ENCODE results near the gene ZFP82.
A peak's percentile ranks its signal among the peaks of the same experiment; 100 is the strongest.

ZFP82 gene

DNA sequence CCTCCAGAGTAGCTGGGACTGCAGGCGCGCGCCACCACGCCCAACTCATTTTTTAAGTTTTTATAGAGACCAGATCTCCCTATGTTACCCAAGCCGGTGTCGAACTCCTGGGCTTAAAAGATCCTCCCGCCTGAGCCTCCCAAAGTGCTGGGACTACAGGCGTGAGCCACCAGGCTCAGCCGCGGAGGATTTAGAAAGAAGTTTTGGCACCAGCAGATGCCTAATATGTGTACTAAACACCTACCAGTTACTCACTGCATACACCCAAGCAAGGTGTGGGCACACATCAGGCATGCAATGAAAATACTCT, 39.0 kb downstream of the ZFP82 start:
- Histone ChIP-seq H4K20me1 (no peaks in the 10 kb centered on the region), H3K9ac (peak overlapping the region; percentile 84 to 98 (median 93)), H3K4me1 (peaks cover 10 to 22% (median 17%) of the 10 kb centered on the region in 10 experiments), H3K27me3 (no peaks in the 10 kb centered on the region), H3K36me3 (peaks cover 0 to 9% (median 6%) of the 10 kb centered on the region in 11 experiments; a peak in 12 of 22 replicates), H3K27ac (peak overlapping the region; percentile 83 to 97 (median 92); a peak in 19 of 22 replicates), H3K4me2 (peak overlapping the region; percentile 75 to 98 (median 88)), H3K4me3 (peak overlapping the region; percentile 69 to 86 (median 78)), H3K9me3 (replicated peaks in 1 of 11) (peaks cover 7 to 29% (median 11%) of the 10 kb centered on the region in 11 experiments; a peak in 19 of 22 replicates)
- no peak for TF ChIP-seq Cebpa-rat (IDR thresholded peaks at IDR 0.05)

DNA sequence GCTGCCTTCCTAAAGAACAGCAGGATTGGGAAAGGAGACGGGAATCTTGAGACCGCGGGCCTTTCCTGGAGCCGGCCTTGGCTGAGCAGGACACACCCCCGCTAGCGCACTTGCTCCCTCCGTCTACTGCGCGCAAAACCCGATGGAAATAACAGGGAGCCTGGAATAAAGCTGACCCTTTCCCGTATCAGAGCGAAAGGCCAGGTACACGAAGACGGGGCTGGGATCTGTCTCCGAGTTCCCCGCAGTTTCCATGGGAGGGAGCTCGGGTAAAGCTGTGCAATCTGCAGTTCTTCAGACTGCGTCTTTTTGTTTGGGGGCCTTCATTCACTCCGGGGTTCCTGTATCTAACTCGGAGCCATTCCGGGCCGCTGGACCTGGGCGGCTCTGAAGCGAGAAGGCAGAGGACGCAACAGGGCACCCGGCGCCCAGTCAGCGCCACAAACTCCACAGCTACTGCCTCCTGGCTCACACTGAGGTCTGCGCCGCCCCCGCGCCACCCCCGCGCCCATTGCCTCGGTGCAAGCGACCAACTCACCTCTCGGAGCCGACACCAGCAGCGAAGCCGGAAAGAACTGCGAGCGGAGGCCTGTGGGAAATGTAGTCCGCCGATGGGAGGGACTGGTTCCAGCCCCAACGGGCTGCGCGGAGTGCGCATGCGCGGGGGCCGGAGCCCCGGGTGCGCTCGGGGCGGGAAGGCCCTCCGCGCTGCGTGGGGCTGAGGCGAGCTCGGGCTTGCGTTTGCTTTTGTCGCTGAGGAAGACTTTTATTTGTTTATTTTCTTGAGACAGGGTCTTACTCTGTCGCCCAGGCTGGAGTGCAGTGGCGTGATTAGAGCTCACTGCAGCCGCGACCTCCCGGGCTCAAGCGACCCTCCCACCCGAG, 39.6 kb downstream of the ZFP82 start, which contains the start of gene ZFP14:
TSS of gene ZFP14 (minus strand) at position 577 of the 885 bp plus-strand sequence. CDS start 11,309 bp downstream, outside the sequence.
- Histone ChIP-seq H3K4me1 (peaks cover 10 to 22% (median 17%) of the 10 kb centered on the region in 10 experiments), H4K20me1 (no peaks in the 10 kb centered on the region), H3K9me3 (replicated peaks in 1 of 11) (peaks cover 13 to 35% (median 16%) of the 10 kb centered on the region in 11 experiments), H3K36me3 (peaks cover 5 to 15% (median 12%) of the 10 kb centered on the region in 11 experiments; a peak in 21 of 22 replicates), H3K27me3 (no peaks in the 10 kb centered on the region), H3K9ac (peak within 1 kb of the TSS; percentile 84 to 98 (median 93)), H3K27ac (peak within 1 kb of the TSS; percentile 83 to 97 (median 92)), H3K4me3 (peak within 1 kb of the TSS; percentile 69 to 86 (median 78)), H3K4me2 (peak within 1 kb of the TSS; percentile 75 to 98 (median 91))
- no peak for TF ChIP-seq Cebpa-rat (IDR thresholded peaks at IDR 0.05)

DNA sequence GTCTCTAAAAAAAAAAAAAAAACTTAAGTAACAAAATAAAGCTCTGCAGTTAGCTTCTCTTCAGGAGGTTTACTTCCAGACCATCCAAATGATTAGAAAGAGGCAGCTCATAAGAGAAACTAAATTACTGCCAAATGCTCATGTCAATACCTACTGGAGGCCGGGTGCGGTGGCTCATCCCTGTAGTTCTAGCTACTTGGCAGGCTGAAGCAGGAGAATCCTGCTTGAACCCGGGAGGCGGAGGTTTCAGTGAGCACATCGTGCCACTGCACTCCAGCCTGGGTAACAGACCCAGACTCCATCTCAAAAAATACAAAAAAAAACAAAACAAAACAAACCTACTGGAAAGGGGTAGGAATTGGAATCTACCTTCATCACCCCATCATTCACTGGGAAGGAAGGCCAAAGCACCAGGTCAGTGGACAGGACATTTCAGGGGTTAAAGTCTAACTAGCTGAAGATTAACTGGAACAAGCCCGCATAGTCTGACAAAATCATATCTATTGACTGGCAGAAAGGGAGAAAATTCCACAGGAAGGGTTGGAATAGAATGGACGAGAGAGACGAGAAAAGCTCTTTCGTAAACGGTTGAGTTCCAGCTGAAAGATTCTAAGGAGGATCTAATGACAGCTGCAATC, 40.8 kb downstream of the ZFP82 start:
- peaks cover 15 to 27% (median 22%) of the 10 kb centered on the region in 11 experiments for H3K36me3 ChIP-seq
- H3K9me3 ChIP-seq (replicated peaks in 1 of 11): peaks cover 25 to 47% (median 29%) of the 10 kb centered on the region in 11 experiments
- H3K27ac ChIP-seq: peak overlapping the region in 2 of 11 experiments; percentile 84 to 96; a peak in 2 of 22 replicates
- no peaks in the 10 kb centered on the region for H3K27me3 ChIP-seq
- H3K4me2 ChIP-seq: peak overlapping the region; percentile 75 to 98 (median 91)
- TF ChIP-seq Cebpa-rat (IDR thresholded peaks at IDR 0.05): no peak
- peak overlapping the region; percentile 69 to 86 (median 78) for H3K4me3 ChIP-seq
- peak overlapping the region; percentile 84 to 98 (median 93) for H3K9ac ChIP-seq
- H4K20me1 ChIP-seq: no peaks in the 10 kb centered on the region
- peaks cover 10 to 22% (median 17%) of the 10 kb centered on the region in 10 experiments for H3K4me1 ChIP-seq

DNA sequence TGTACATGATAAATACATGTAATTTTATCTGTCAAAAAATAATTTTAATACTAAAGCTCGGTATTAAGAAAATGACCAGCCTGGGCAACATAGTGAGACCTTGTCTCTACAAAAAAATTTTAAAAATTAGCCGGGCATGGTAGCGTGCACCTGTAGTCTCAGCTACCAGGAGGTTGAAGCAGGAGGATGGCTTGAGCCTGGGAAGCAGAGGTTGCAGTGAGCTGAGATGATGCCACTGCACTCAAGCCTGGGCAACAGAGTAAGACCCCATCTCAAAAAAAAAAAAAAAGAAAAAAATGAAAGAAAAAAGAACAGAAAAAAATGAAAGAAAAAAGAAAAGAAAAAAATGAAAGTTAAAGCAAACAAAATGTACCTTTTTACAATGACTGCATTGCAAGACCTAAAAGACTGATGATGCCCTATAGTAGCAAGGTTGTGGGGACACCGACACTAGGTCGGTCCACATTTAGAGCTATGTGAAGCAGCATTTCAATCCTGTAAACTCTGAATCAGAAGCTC, 44.7 kb downstream of the ZFP82 start:
- Histone ChIP-seq H3K27ac (no peak overlapping the region), H3K9ac (no peak overlapping the region), H3K27me3 (no peaks in the 10 kb centered on the region), H3K4me2 (no peak overlapping the region), H3K4me1 (peaks cover 10 to 18% (median 17%) of the 10 kb centered on the region in 10 experiments), H3K9me3 (replicated peaks in 1 of 11) (peaks cover 60 to 72% (median 66%) of the 10 kb centered on the region in 11 experiments), H3K36me3 (peaks cover 34 to 59% (median 51%) of the 10 kb centered on the region in 11 experiments), H3K4me3 (no peak overlapping the region), H4K20me1 (no peaks in the 10 kb centered on the region)
- TF ChIP-seq Cebpa-rat (IDR thresholded peaks at IDR 0.05): no peak

DNA sequence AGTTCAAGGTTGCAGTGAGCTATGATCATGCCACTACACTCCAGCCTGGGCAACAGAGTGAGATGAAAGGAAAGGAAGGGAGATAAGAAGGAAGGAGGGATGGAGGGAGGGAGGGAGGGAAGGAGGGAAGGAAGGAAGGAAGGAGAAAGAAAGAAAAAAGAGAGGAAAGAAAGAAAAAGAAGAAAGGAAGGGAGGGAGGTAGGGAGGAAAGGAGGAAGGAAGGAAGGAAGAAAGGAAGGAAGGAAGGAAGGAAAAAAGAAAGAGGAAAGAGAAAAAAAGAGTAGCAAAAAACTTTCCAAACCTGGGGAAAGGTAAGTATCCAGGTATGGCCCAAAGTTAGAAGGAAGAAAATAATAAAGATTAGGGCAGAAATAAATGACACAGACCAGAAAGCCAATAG, 46.6 kb downstream of the ZFP82 start:
- H4K20me1 ChIP-seq: no peaks in the 10 kb centered on the region
- H3K36me3 ChIP-seq: peaks cover 46 to 77% (median 68%) of the 10 kb centered on the region in 11 experiments
- no peak overlapping the region for H3K27ac ChIP-seq
- H3K4me3 ChIP-seq: no peak overlapping the region
- peaks cover 73 to 87% (median 80%) of the 10 kb centered on the region in 11 experiments for H3K9me3 ChIP-seq (replicated peaks in 1 of 11)
- no peak for TF ChIP-seq Cebpa-rat (IDR thresholded peaks at IDR 0.05)
- H3K4me2 ChIP-seq: no peak overlapping the region
- H3K27me3 ChIP-seq: no peaks in the 10 kb centered on the region
- H3K4me1 ChIP-seq: peaks cover 0 to 3% (median under 1%) of the 10 kb centered on the region in 10 experiments; a peak in 3 of 20 replicates
- no peak overlapping the region for H3K9ac ChIP-seq

DNA sequence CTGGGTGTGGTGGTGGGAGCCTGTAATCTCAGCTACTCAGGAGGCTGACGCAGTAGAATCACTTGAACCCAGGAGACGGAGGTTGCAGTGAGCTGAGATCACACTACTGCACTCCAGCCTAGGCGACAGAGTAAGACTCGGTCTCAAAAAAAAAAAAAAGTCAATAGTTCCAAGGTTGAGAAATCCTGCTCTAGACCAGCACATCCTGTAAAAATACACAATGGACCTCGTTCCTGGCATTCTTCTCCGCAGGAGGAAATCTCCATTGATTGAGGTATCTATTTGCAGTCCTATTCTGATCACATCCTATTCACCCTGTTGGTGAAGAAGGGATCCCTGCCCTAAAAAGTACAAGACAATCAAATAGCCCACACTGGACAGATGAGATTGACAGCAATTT, 54.6 kb downstream of the ZFP82 start:
- no peak overlapping the region for H3K27ac ChIP-seq
- no peak overlapping the region for H3K4me2 ChIP-seq
- no peaks in the 10 kb centered on the region for H3K4me1 ChIP-seq
- peaks cover 90 to 97% (median 94%) of the 10 kb centered on the region in 11 experiments for H3K36me3 ChIP-seq
- no peaks in the 10 kb centered on the region for H4K20me1 ChIP-seq
- H3K9me3 ChIP-seq (replicated peaks in 1 of 11): peaks cover 30 to 55% (median 47%) of the 10 kb centered on the region in 11 experiments; a peak in 21 of 22 replicates
- TF ChIP-seq Cebpa-rat (IDR thresholded peaks at IDR 0.05): no peak
- H3K27me3 ChIP-seq: no peaks in the 10 kb centered on the region
- no peak overlapping the region for H3K9ac ChIP-seq
- H3K4me3 ChIP-seq: no peak overlapping the region
